Caco-2 (cell line): Measurements from ENCODE around the gene ABCA7. TPM values are rescaled to one million over a fixed set of nuclear protein-coding genes. Genes with fewer than 3 reads are reported as not detected.

Experiments
- BruUV-seq: library from RNA; stranded (reverse); fragments of 400-500 nt; replicated peaks from 2 replicates; lab custom pipeline; 2021; lab: Mats Ljungman, UMichigan
- CTCF ChIA-PET: fragments of 300-600 bp; sonication (Branson Sonifier 250); formaldehyde crosslinking; loops from one replicate; lab custom pipeline; 2022; ENCODE audit warnings: antibody characterized with exemption; lab: Charles Lee
- POLR2A ChIA-PET: fragments of 300-600 bp; sonication (Branson Sonifier 250); formaldehyde crosslinking; loops from one replicate; lab custom pipeline; 2022; ENCODE audit warnings: antibody characterized with exemption; lab: Charles Lee
- DNase-seq, 2 experiments: peaks; one replicate each; pipeline versions ENCODE4 v3.0.0 to v3.0.0-alpha.2; 2020 to 2022
- H3K27me3 ChIP-seq: replicated peaks from 2 replicates; pipeline ENCODE4 v1.6.0; 2011; ENCODE audit warnings: low read length; ENCODE audit not compliant: control insufficient read depth, insufficient read depth
- H3K36me3 ChIP-seq: 2 replicates; pipeline ENCODE4 v1.5.1; 2011; ENCODE audit warnings: low read length; ENCODE audit not compliant: control insufficient read depth, insufficient read depth
- H3K4me1 ChIP-seq: fragments of 250-450 bp; sonication (Bioruptor Pico); 2 replicates; pipeline ENCODE4 v1.5.1; 2020; ENCODE audit warnings: mild to moderate bottlenecking
- H3K4me3 ChIP-seq: 2 replicates; pipeline ENCODE4 v1.5.1; 2011; ENCODE audit warnings: low read depth, mild to moderate bottlenecking, control low read depth, low read length
- H3K9me3 ChIP-seq: fragments of 250-450 bp; sonication (Bioruptor Pico); 2 replicates; pipeline ENCODE4 v1.5.1; 2020; ENCODE audit warnings: mild to moderate bottlenecking, moderate library complexity
- H3K27ac Mint-ChIP-seq: one replicate; pipeline ENCODE4 v1.8.0; 2022; ENCODE audit warnings: mixed read lengths; ENCODE audit not compliant: unreplicated experiment
- H3K27me3 Mint-ChIP-seq: one replicate; pipeline ENCODE4 v1.8.0; 2022; ENCODE audit warnings: mixed read lengths; ENCODE audit not compliant: insufficient read depth, unreplicated experiment
- H3K36me3 Mint-ChIP-seq: one replicate; pipeline ENCODE4 v1.8.0; 2022; ENCODE audit warnings: mild to moderate bottlenecking, mixed read lengths; ENCODE audit not compliant: insufficient read depth, unreplicated experiment
- H3K4me1 Mint-ChIP-seq: one replicate; pipeline ENCODE4 v1.8.0; 2022; ENCODE audit warnings: low read depth, mixed read lengths; ENCODE audit not compliant: unreplicated experiment
- H3K4me3 Mint-ChIP-seq: one replicate; pipeline ENCODE4 v1.8.0; 2022; ENCODE audit warnings: mild to moderate bottlenecking, moderate library complexity, mixed read lengths; ENCODE audit not compliant: unreplicated experiment
- H3K9me3 Mint-ChIP-seq: one replicate; pipeline ENCODE4 v1.8.0; 2022; ENCODE audit warnings: mixed read lengths; ENCODE audit not compliant: unreplicated experiment
- intact Hi-C: fragments of 100-400 bp; cut with micrococcal nuclease; formaldehyde crosslinking; loops from one replicate; pipeline ENCODE4 v1.10.0; 2022; ENCODE audit not compliant: unreplicated experiment
- total RNA-seq: library from RNA; stranded (reverse); gene quantifications from 2 replicates; pipeline ENCODE4 v1.2.3, GENCODE V29; 2022
- TF ChIP-seq, protein P1 (sequence below), 2 experiments: fragments of 200-600 bp in 1 of 2; IDR thresholded peaks; 1 replicate in 1 of 2; 2 replicates in 1 of 2; pipeline versions ENCODE4 v1.5.1 to v1.8.0; 2011 to 2022; ENCODE audit warnings: antibody characterized with exemption in 1 of 2, control low read depth in 1 of 2, inconsistent platforms in 1 of 2, low read depth in 1 of 2, low read length in 1 of 2, mild to moderate bottlenecking in 1 of 2, moderate library complexity in 1 of 2; ENCODE audit not compliant: insufficient read depth in 1 of 2, severe bottlenecking in 1 of 2, unreplicated experiment in 1 of 2

The ABCA7 gene
- total RNA-seq, 1 experiment from 2014 or later: 45.9 TPM

DNA sequence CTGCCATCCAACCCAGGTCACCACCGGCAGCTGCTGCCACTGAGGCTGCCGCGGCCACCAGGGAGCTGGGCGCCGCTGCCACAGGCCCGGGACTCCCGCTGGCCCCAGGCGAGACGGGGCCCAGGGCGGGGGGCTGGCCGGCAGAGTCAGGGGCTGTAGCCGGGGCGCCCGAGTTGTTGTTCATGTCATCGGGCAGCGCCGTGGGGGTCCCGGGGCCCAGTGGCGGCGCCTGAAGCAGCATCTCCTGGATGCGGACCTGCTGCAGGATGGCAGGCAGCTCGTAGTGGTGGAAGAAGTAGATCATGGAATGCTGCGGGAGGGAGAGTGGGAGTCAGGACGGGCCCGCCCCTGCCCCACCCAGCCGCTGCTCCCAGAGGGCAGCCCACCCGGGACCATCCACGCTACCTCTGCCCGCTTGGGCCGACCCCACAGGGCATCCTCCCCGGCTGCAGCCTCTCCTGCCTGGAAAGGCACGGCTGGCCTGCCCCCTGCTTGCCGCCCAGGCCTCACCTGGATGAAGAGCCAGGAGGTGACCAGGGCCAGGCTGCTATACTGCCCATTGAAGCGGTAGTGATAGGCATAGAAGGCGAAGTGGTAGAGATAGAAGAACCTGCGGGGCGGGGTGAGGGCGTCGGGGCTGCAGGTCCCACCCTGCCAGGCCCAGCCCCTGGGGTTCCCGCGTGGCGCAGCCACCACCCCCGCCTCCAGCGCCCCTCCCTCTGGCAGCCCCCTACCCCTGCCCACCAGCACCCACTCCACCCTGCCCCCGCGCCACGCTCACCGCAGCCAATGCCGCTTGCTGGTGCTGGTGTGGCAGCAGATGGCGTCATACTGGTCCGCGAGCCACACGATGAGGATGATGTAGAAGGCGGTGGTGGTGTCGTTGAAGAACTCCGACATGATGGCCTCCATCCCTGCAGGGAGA, 29.1 kb upstream of the ABCA7 start:
- Mint-ChIP-seq H3K36me3 (peaks cover 26% of the 10 kb centered on the region), H3K9me3 (no peaks in the 10 kb centered on the region), H3K4me3 (no peak overlapping the region), H3K27ac (no peak overlapping the region), H3K4me1 (no peaks in the 10 kb centered on the region), H3K27me3 (no peaks in the 10 kb centered on the region)
- no peaks in the 10 kb centered on the region for H3K27me3 ChIP-seq
- no TSS peak for BruUV-seq
- DNase-seq: no peak
- no peaks in the 10 kb centered on the region for H3K4me1 ChIP-seq
- H3K9me3 ChIP-seq: no peaks in the 10 kb centered on the region
- no peaks in the 10 kb centered on the region; the same call in 1 of the 2 replicates for H3K36me3 ChIP-seq
- CTCF ChIA-PET: no interaction called here
- TF ChIP-seq, protein P1, sequence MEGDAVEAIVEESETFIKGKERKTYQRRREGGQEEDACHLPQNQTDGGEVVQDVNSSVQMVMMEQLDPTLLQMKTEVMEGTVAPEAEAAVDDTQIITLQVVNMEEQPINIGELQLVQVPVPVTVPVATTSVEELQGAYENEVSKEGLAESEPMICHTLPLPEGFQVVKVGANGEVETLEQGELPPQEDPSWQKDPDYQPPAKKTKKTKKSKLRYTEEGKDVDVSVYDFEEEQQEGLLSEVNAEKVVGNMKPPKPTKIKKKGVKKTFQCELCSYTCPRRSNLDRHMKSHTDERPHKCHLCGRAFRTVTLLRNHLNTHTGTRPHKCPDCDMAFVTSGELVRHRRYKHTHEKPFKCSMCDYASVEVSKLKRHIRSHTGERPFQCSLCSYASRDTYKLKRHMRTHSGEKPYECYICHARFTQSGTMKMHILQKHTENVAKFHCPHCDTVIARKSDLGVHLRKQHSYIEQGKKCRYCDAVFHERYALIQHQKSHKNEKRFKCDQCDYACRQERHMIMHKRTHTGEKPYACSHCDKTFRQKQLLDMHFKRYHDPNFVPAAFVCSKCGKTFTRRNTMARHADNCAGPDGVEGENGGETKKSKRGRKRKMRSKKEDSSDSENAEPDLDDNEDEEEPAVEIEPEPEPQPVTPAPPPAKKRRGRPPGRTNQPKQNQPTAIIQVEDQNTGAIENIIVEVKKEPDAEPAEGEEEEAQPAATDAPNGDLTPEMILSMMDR (IDR thresholded peaks at IDR 0.05; ENCODE audit: insufficient read depth in 1 of 2, low read depth in 1 of 2, low read length in 1 of 2, severe bottlenecking in 1 of 2, unreplicated experiment in 1 of 2): no peak
- intact Hi-C loops: no loop called here
- POLR2A ChIA-PET: no interaction called here
- H3K4me3 ChIP-seq: no peak overlapping the region

DNA sequence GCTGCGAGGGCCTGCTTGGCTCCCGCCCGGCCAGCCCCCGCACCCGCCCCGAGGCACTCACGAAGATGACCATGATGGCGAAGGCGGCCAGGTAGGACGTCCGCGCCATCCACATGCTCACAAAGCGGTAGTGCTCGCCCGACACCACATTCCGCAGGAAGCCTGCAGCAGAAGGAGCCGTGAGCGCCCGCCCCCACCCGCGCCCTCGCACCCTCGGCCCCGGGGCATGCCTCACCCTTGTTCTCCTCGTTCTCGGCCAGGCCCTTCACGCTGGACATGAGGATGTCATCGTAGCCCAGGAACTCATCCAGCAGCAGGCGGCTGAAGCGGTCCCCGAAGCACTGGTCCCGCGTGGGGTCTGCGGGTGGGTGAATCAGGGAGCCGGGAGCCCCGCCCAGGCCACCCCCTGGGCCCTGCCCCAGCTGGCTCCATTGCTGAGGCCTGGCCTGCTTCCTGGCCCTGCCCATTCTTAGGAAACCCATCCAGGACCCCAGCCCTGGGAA, 28.0 kb upstream of the ABCA7 start:
- Histone ChIP-seq H3K4me1 (no peaks in the 10 kb centered on the region), H3K9me3 (no peaks in the 10 kb centered on the region), H3K27me3 (no peaks in the 10 kb centered on the region), H3K36me3 (no peaks in the 10 kb centered on the region; the same call in 1 of the 2 replicates), H3K4me3 (no peak overlapping the region)
- TF ChIP-seq, protein P1 (IDR thresholded peaks at IDR 0.05; ENCODE audit: insufficient read depth in 1 of 2, low read depth in 1 of 2, low read length in 1 of 2, severe bottlenecking in 1 of 2, unreplicated experiment in 1 of 2): no peak
- DNase-seq: no peak
- CTCF ChIA-PET: no interaction called here
- Mint-ChIP-seq H3K4me3 (no peak overlapping the region), H3K27me3 (no peaks in the 10 kb centered on the region), H3K36me3 (peaks cover 22% of the 10 kb centered on the region), H3K9me3 (no peaks in the 10 kb centered on the region), H3K4me1 (no peaks in the 10 kb centered on the region), H3K27ac (no peak overlapping the region)
- POLR2A ChIA-PET: no interaction called here
- BruUV-seq: no TSS peak
- intact Hi-C loops: no loop called here

DNA sequence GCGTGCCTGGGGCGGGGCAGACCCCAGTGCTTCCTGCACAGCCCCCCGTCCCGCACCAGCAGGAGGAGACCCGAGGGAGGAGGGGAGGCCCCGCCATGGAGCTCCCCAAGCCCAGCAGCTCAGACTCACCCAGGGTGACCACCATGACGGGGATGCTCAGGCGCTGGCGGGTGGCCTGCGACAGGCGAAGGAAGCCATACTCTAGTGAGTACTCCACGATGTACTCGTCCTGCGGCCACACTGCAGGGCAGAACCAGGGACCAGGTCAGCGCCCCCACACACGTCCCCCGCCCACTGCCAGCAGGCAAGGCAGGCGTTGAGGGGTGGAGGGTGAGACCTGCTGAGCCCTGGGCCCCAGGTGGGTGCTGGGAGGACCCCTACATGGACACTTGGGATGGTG, 27.6 kb upstream of the ABCA7 start:
- H3K36me3 Mint-ChIP-seq: peaks cover 22% of the 10 kb centered on the region
- Histone ChIP-seq H3K4me1 (peaks cover 4% of the 10 kb centered on the region; the same call in 1 of the 2 replicates), H3K9me3 (no peaks in the 10 kb centered on the region), H3K27me3 (no peaks in the 10 kb centered on the region), H3K4me3 (no peak overlapping the region), H3K36me3 (no peaks in the 10 kb centered on the region; the same call in 1 of the 2 replicates)
- H3K4me3 Mint-ChIP-seq: no peak overlapping the region
- H3K4me1 Mint-ChIP-seq: no peaks in the 10 kb centered on the region
- ChIA-PET CTCF (no interaction called here), POLR2A (no interaction called here)
- no peaks in the 10 kb centered on the region for H3K9me3 Mint-ChIP-seq
- no peak overlapping the region for H3K27ac Mint-ChIP-seq
- H3K27me3 Mint-ChIP-seq: no peaks in the 10 kb centered on the region
- BruUV-seq: no TSS peak
- no peak for DNase-seq
- intact Hi-C loops: no loop called here
- TF ChIP-seq, protein P1 (IDR thresholded peaks at IDR 0.05; ENCODE audit: insufficient read depth in 1 of 2, low read depth in 1 of 2, low read length in 1 of 2, severe bottlenecking in 1 of 2, unreplicated experiment in 1 of 2): no peak
